Smooth muscle cell of trachea (primary cell): Measurements from ENCODE around the gene DCDC2B. TPM values are rescaled to one million over a fixed set of nuclear protein-coding genes. Genes with fewer than 3 reads are reported as not detected.

Source experiments
- total RNA-seq: library from RNA; depleted of rRNA; stranded (reverse); fragments of >200 nt; gene quantifications from 2 replicates; pipeline ENCODE4 v1.2.1, GENCODE V29; 2014

DCDC2B gene
- not detected in 2 replicates for total RNA-seq

GRCh38 chr1:32208891-32209328 lies at the start of gene DCDC2B:
Gene DCDC2B (plus strand): TSS chr1:32209089. CDS start chr1:32209094, 5 bp downstream.

DNA sequence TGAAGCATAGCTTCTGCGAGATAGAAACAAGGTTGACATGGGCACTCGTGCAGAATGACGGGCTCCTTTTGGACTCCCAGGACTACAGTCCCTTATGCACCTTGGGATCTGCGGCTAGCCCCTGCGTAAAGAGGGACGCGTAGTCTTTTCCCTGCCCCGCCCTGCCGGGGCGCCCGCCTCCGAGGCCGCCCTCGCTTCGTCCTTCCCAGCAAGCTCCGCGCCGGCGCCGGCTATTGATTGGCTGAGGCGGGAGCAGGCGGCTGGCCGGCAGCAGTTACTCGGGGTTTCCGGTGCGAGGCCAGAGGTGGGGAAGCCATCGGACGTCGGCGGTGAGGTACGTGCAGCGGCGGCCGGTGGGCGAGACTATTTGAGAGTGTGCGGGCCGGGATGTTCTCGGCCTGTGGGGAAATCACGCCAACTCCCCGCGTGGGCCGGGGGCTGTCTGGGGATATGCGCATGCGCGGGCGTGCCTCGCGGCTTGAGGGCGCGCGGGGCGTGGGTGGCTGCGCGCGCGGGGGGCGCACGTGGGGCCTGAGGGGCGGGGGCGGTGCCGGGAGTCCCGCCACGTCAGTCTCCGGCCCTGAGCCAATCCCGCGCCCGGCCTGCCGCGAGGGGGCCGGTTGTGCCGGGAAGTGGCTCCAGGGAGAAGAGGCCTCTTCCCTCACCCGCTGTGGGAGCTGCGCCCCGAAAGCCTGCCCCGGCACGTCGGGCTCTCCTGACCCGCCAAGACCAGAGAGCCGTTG lies 29.3 kb upstream of the DCDC2B start, which contains the start of gene TXLNA:
TSS of gene TXLNA (plus strand) at position 233 of the 743 bp plus-strand sequence. CDS start 671 bp downstream, outside the sequence.

GRCh38 chr1:32200226-32201010 lies 8.5 kb upstream of the DCDC2B start, which contains the start of gene CCDC28B:
Gene CCDC28B (plus strand): TSS chr1:32200595. CDS start chr1:32201936, 1,341 bp downstream.

GRCh38 chr1:32205401-32206370 lies 3.2 kb upstream of the DCDC2B start, which contains the start of gene IQCC:
Gene IQCC (plus strand): TSS chr1:32205671. CDS start chr1:32205682, 11 bp downstream.

GRCh38 chr1:32221980-32222755 lies 13.3 kb downstream of the DCDC2B start, which contains the start of the genes EIF3I and TMEM234:
Gene EIF3I (plus strand): TSS chr1:32222407. CDS start chr1:32222442, 35 bp downstream.
Gene TMEM234 (minus strand): TSS chr1:32222353. CDS start chr1:32222322, 31 bp downstream.

DNA sequence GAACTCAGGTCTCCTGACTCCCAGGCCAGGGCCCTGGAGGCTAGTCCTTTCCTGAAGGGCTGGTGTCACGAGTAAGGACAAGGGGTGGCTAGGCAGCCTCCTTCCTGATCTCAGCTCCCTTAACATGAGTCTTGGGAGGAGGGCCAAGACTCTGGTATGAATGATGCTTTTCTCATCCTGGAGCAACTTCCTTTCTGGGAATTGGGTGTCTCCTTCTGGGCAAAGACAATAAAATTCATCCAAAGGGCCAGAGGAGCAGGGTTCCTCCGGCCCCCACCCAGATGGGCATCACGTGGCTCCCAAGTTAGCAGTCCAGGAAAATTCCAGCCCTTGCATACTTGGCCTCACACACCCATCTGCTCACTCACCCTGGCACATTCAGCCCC lies 38.0 kb downstream of the DCDC2B start, which contains the start of gene FAM167B:
TSS of gene FAM167B (plus strand) at position 335 of the 386 bp plus-strand sequence. CDS start 200 bp downstream, outside the sequence.

DNA sequence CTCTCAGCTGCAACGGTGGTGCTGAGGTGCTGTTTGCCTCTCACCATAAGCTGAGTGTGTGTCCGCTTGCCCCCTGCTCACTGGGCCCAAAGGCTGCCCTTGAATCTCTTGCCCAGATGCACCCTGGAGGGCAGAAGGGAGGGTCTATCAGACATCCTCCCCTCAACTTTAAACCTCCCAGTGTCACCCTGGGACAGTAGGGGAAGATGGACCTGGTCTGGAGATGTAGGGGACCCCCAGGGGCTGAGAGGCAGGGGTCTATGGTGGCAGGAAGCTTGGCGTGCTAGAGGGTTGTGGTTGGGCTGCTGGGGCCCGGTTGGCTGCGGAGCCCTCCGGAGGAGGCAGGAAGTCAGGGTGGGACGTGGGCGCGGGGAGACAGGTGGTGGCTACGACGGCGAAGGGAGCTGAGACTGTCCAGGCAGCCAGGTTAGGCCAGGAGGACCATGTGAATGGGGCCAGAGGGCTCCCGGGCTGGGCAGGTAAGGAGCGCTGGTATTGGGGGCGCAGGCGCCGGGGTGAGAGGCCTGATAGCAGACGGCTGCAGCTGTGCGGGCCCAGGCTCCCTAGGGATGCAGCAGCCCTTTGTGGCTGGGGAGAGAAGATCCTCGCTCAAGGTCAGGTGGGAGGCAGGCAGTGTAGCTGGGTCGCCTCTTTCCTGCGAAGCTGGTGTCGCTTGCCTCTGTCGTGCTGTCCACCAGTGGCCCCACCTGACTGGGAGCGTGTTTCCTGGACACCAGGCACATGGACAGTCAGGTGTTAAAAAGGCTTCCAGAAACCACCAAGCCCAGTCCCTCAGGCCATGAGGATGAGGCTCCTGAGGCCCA lies 42.2 kb downstream of the DCDC2B start, which contains the start of gene LCK:
TSS of gene LCK (plus strand) at position 373 of the 824 bp plus-strand sequence. CDS start 23,065 bp downstream, outside the sequence.

Other genes starting within 250 kb of the DCDC2B start
- 52.9 and 108 TPM in 2 replicates for gene KHDRBS1, start 195.2 kb upstream of the DCDC2B start, total RNA-seq
- gene TMEM39B, start 136.2 kb upstream of the DCDC2B start, total RNA-seq, result 5.5 and 7.1 TPM in 2 replicates
- gene KPNA6, start 101.0 kb upstream of the DCDC2B start, total RNA-seq, result 39.9 and 47.5 TPM in 2 replicates
- 81.4 and 120 TPM in 2 replicates for gene TXLNA, start 29.4 kb upstream of the DCDC2B start, total RNA-seq
- gene CCDC28B, start 8.5 kb upstream of the DCDC2B start, total RNA-seq, result 8.1 and 12.4 TPM in 2 replicates
- 1.5 and 2.0 TPM in 2 replicates for gene IQCC, start 3.4 kb upstream of the DCDC2B start, total RNA-seq
- 20.5 and 22.3 TPM in 2 replicates for gene TMEM234, start 13.3 kb downstream of the DCDC2B start, total RNA-seq
- 426 and 471 TPM in 2 replicates for gene EIF3I, start 13.3 kb downstream of the DCDC2B start, total RNA-seq
- 0.29 and 0.66 TPM in 2 replicates for gene FAM167B, start 38.1 kb downstream of the DCDC2B start, total RNA-seq
- not detected in 2 replicates for gene LCK, start 42.2 kb downstream of the DCDC2B start, total RNA-seq
- gene HDAC1, start 83.0 kb downstream of the DCDC2B start, total RNA-seq, result 89.2 and 99.5 TPM in 2 replicates
- 7.3 and 20.5 TPM in 2 replicates for gene MARCKSL1, start 127.1 kb downstream of the DCDC2B start, total RNA-seq
- gene FAM229A, start 153.4 kb downstream of the DCDC2B start, total RNA-seq, result 1.6 and 2.3 TPM in 2 replicates
- 1.0 and 1.3 TPM in 2 replicates for gene TSSK3, start 153.4 kb downstream of the DCDC2B start, total RNA-seq
- gene BSDC1, start 185.4 kb downstream of the DCDC2B start, total RNA-seq, result 60.7 and 70.0 TPM in 2 replicates